PC-9 (cell line): ENCODE measurements around the gene ZKSCAN4. TPM values are rescaled to one million over a fixed set of nuclear protein-coding genes. Genes with fewer than 3 reads are reported as not detected.

Experiments used
- BruUV-seq: library from RNA; stranded (reverse); fragments of 400-500 nt; replicated peaks from 2 replicates; lab custom pipeline; 2021; lab: Mats Ljungman, UMichigan
- CTCF ChIA-PET: fragments of 300-600 bp; sonication (Branson Sonifier 250); formaldehyde crosslinking; loops from one replicate; lab custom pipeline; 2022; ENCODE audit warnings: antibody characterized with exemption; lab: Charles Lee
- POLR2A ChIA-PET: fragments of 300-600 bp; sonication (Branson Sonifier 250); formaldehyde crosslinking; loops from one replicate; lab custom pipeline; 2022; ENCODE audit warnings: antibody characterized with exemption; ENCODE audit not compliant: unreplicated experiment; lab: Charles Lee
- DNase-seq, 2 experiments: peaks; one replicate each; pipeline versions ENCODE4 v3.0.0 to v3.0.0-alpha.2; 2015 to 2022; ENCODE audit warnings: mixed read lengths in 1 of 2
- H2AFZ ChIP-seq: fragments of 200-600 bp; sonication (generic); 2 replicates; pipeline ENCODE4 v1.8.1; 2017; ENCODE audit warnings: antibody characterized with exemption
- H3F3A ChIP-seq: fragments of 200-600 bp; sonication (generic); 2 replicates; pipeline ENCODE4 v1.8.1; 2017; ENCODE audit warnings: antibody characterized with exemption, mild to moderate bottlenecking, low read depth; ENCODE audit not compliant: insufficient read depth
- H3K27ac ChIP-seq: fragments of 200-600 bp; sonication (generic); 2 replicates; pipeline ENCODE4 v1.6.1; 2016; ENCODE audit warnings: mixed run types
- H3K27me3 ChIP-seq: fragments of 200-600 bp; sonication (generic); 2 replicates; pipeline ENCODE4 v1.6.1; 2016; ENCODE audit warnings: low read depth, mixed run types; ENCODE audit not compliant: insufficient read depth
- H3K36me3 ChIP-seq: fragments of 200-600 bp; sonication (generic); 2 replicates; pipeline ENCODE4 v1.6.1; 2016; ENCODE audit warnings: low read depth, mixed run types
- H3K4me1 ChIP-seq: fragments of 200-600 bp; sonication (generic); replicated peaks from 2 replicates; pipeline ENCODE4 v1.6.1; 2016; ENCODE audit warnings: mixed run types; ENCODE audit not compliant: insufficient read depth
- H3K4me2 ChIP-seq: fragments of 200-600 bp; sonication (generic); 2 replicates; pipeline ENCODE4 v1.6.1; 2017; ENCODE audit warnings: mixed run types
- H3K4me3 ChIP-seq: fragments of 200-600 bp; sonication (generic); 2 replicates; pipeline ENCODE4 v1.6.1; 2016; ENCODE audit warnings: mixed run types
- H3K79me2 ChIP-seq: fragments of 200-600 bp; sonication (generic); 2 replicates; pipeline ENCODE4 v1.6.1; 2017; ENCODE audit warnings: low read depth, mixed run types
- H3K9me2 ChIP-seq: fragments of 200-600 bp; sonication (generic); 2 replicates; pipeline ENCODE4 v1.8.1; 2017; ENCODE audit warnings: mild to moderate bottlenecking; ENCODE audit not compliant: insufficient read depth
- H3K9me3 ChIP-seq: fragments of 200-600 bp; sonication (generic); 2 replicates; pipeline ENCODE4 v1.8.1; 2016; ENCODE audit warnings: low read depth; ENCODE audit not compliant: insufficient read depth
- H4K20me1 ChIP-seq: fragments of 200-600 bp; sonication (generic); 2 replicates; pipeline ENCODE4 v1.8.1; 2017; ENCODE audit not compliant: insufficient read depth
- EZH2 ChIP-seq: fragments of 200-600 bp; sonication (generic); IDR thresholded peaks from 2 replicates; pipeline ENCODE4 v1.8.0; 2017; ENCODE audit warnings: antibody characterized with exemption, low read depth
- intact Hi-C: fragments of 100-400 bp; cut with micrococcal nuclease; formaldehyde crosslinking; loops from one replicate; pipeline ENCODE4 v1.10.0; 2022; ENCODE audit not compliant: unreplicated experiment
- total RNA-seq: library from RNA; stranded (reverse); gene quantifications from 2 replicates; pipeline ENCODE4 v1.2.3, GENCODE V29; 2021
- TF ChIP-seq, protein P1 (sequence below): fragments of 200-600 bp; sonication (generic); conservative IDR thresholded peaks from 2 replicates; pipeline ENCODE4 v1.6.1; 2017; ENCODE audit warnings: mixed run types, antibody characterized with exemption, mild to moderate bottlenecking, moderate library complexity

The ZKSCAN4 gene
- total RNA-seq, 1 experiment from 2014 or later = 6.7 TPM

GRCh38 chr6:28226460-28226859, 25.6 kb downstream of the ZKSCAN4 start:
- Histone ChIP-seq H3F3A (no peaks in the 10 kb centered on the region), H4K20me1 (no peaks in the 10 kb centered on the region), H3K4me3 (peak overlapping the region; percentile 79; the same call in 1 of the 2 replicates), H3K27me3 (no peaks in the 10 kb centered on the region), H3K79me2 (peaks cover 17% of the 10 kb centered on the region), H3K4me1 (peaks cover 16% of the 10 kb centered on the region), H2AFZ (no peak overlapping the region), H3K4me2 (peak overlapping the region; percentile 94), H3K36me3 (peaks cover 6% of the 10 kb centered on the region), H3K9me3 (no peaks in the 10 kb centered on the region), H3K27ac (no peak overlapping the region), H3K9me2 (no peaks in the 10 kb centered on the region)
- DNase-seq = no peak
- ChIA-PET POLR2A (no interaction called here), CTCF (no interaction called here)
- intact Hi-C loops = loop anchor here (5.0 kb wide), 1 partner anchor 131 kb away; no protein-coding TSS in a partner anchor
- TF ChIP-seq EZH2 = no peak
- TF ChIP-seq, protein P1, sequence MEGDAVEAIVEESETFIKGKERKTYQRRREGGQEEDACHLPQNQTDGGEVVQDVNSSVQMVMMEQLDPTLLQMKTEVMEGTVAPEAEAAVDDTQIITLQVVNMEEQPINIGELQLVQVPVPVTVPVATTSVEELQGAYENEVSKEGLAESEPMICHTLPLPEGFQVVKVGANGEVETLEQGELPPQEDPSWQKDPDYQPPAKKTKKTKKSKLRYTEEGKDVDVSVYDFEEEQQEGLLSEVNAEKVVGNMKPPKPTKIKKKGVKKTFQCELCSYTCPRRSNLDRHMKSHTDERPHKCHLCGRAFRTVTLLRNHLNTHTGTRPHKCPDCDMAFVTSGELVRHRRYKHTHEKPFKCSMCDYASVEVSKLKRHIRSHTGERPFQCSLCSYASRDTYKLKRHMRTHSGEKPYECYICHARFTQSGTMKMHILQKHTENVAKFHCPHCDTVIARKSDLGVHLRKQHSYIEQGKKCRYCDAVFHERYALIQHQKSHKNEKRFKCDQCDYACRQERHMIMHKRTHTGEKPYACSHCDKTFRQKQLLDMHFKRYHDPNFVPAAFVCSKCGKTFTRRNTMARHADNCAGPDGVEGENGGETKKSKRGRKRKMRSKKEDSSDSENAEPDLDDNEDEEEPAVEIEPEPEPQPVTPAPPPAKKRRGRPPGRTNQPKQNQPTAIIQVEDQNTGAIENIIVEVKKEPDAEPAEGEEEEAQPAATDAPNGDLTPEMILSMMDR = no peak
- no TSS peak for BruUV-seq

DNA sequence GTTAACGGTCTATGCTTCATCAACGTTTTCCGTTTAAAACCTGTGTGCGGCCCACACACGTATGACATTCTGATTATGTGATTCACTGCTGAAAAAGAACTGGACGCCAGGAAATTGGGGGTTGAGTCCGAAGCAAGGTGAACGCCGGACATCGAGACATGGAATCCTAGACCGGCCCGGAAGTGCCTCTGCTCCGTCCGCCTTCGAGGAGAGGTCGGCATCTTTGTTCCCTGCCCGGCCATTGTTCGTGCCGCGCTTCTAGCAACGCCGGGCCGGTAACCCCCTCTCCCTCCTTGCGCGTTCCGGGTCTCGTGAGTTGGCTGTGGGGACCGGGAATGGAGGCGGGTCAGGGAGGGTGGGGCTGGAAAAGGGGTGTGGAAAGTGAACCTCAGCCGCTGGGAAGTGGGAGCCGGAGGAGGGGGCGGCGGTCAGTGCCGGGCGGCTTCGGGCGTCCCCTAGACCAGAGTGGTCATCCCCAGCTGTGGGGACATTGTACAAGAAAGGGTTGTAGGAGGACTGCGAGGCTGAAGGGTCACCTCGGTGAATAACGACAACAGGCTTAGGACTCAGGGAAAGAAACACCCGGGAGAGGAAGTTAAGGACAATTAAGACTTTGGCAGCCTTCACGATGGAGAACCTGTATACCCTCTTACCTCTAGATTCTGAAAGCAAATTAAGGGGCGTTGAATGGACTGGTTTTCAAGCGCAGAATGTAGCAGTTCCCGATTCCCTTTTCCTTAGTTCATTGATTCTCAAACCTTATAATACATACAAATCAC, 26.8 kb downstream of the ZKSCAN4 start, which contains the start of gene ZSCAN9:
Gene ZSCAN9, plus strand, starts transcription at position 220 of the 779 bp plus-strand sequence. CDS start 1,810 bp downstream, outside the sequence.
- Histone ChIP-seq H3K27ac (peak within 1 kb of the TSS; percentile 33), H2AFZ (peak within 1 kb of the TSS; percentile 92), H3K4me3 (peak within 1 kb of the TSS; percentile 79), H3K9me2 (no peaks in the 10 kb centered on the region), H4K20me1 (no peaks in the 10 kb centered on the region), H3K36me3 (peaks cover 6% of the 10 kb centered on the region), H3F3A (no peaks in the 10 kb centered on the region), H3K4me2 (peak within 1 kb of the TSS; percentile 94), H3K4me1 (peaks cover 16% of the 10 kb centered on the region), H3K9me3 (no peaks in the 10 kb centered on the region), H3K79me2 (peaks cover 17% of the 10 kb centered on the region), H3K27me3 (no peaks in the 10 kb centered on the region)
- no TSS peak for BruUV-seq
- POLR2A ChIA-PET = no interaction called here
- CTCF ChIA-PET = no interaction called here
- intact Hi-C loops = loop anchor here (1.0 to 5.0 kb wide), 4 partner anchors 27 to 132 kb away; partner anchors contain the start of genes ZKSCAN4 and ZKSCAN8
- TF ChIP-seq, protein P1 = no peak
- no peak for TF ChIP-seq EZH2
- peak; percentile 86 to 87 for DNase-seq

DNA sequence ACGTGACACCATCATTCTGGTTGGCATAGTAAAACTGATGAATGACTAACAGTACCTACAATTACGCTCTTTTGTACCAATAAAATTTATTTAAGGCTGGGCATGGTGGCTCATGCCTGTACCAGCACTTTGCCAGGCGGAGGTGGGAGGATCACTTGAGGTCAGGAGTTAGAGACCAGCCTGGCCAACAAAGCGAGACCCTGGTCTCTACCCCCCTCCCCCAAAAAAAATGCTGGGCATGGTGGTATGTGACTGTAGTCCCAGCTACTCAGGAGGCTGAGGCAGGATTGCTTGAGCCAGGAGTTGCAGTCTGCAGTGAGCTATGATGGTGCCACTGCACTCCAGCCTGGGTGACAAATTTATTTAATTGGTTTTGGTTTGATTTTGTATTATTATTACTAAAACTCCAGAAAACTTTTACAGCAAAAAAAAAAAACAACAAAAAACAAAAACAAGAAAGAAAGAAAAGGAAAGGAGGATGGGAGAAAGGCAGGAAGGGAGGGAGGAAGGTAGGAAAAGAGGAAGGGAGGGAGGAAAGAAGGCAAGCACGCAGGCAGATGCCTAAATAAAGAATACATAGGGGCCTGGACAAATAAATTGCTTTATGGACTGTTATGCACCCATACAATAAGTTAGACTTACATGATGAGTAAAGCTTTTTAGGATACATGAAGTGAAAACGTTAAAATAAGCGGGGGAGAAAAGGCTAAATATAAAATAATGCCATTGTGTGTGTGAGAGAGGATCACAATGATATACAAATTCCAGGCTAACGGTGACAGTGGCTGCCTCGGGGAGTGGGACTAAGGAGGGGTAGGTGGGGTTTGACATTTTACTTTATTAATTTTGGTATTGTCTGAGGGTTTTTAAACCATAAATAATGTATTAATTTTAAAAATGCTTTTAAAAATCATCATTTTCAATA, 27.7 kb downstream of the ZKSCAN4 start:
- POLR2A ChIA-PET = interaction anchor here (0.6 to 0.7 kb wide), 3 partner anchors 10 to 1860 kb away, joined by 3 to 23 read pairs (median 5); no protein-coding TSS in a partner anchor
- intact Hi-C loops = loop anchor here (1.0 to 5.0 kb wide), 4 partner anchors 28 to 133 kb away; partner anchors contain the start of genes ZKSCAN4 and ZKSCAN8
- no peak for DNase-seq
- Histone ChIP-seq H2AFZ (peak overlapping the region; percentile 92), H3K9me2 (no peaks in the 10 kb centered on the region), H3K36me3 (peaks cover 6% of the 10 kb centered on the region), H3F3A (no peaks in the 10 kb centered on the region), H3K4me1 (peaks cover 18% of the 10 kb centered on the region), H3K9me3 (no peaks in the 10 kb centered on the region), H3K4me3 (peak overlapping the region; percentile 79), H3K27ac (peak overlapping the region; percentile 33; the same call in 1 of the 2 replicates), H3K4me2 (peak overlapping the region; percentile 94), H3K79me2 (peaks cover 17% of the 10 kb centered on the region), H3K27me3 (no peaks in the 10 kb centered on the region), H4K20me1 (no peaks in the 10 kb centered on the region)
- TSS peak; percentile 70 for BruUV-seq
- TF ChIP-seq EZH2 = no peak
- TF ChIP-seq, protein P1 = no peak
- CTCF ChIA-PET = no interaction called here
